ENCODE data around the gene RAB27A.

RAB27A gene

GRCh38 chr15:55230051-55230670, 59.5 kb downstream of the RAB27A start:
- no peak for DNase-seq (ENCODE audit: low read depth in 2 of 3, low spot score in 2 of 3)

GRCh38 chr15:55226127-55226526, 63.5 kb downstream of the RAB27A start:
- DNase-seq (ENCODE audit: low read depth in 2 of 3, low spot score in 2 of 3) = no peak

- no peak for DNase-seq (ENCODE audit: low read depth in 2 of 3, low spot score in 2 of 3)
These were observed 64.7 kb downstream of the RAB27A start for GRCh38 chr15:55224892-55225291.

GRCh38 chr15:55222588-55222987, 67.0 kb downstream of the RAB27A start:
- DNase-seq (ENCODE audit: low read depth in 2 of 3, low spot score in 2 of 3) = no peak

GRCh38 chr15:55221090-55222011, 68.3 kb downstream of the RAB27A start:
- peak in 1 of 3 experiments; percentile 30 for DNase-seq (ENCODE audit: low read depth in 2 of 3, low spot score in 2 of 3)

GRCh38 chr15:55220606-55221005, 69.0 kb downstream of the RAB27A start:
- DNase-seq (ENCODE audit: low read depth in 2 of 3, low spot score in 2 of 3) = no peak

- DNase-seq (ENCODE audit: low read depth in 2 of 3, low spot score in 2 of 3) = no peak
These were observed 71.6 kb downstream of the RAB27A start for GRCh38 chr15:55218056-55218455.

- no peak for DNase-seq (ENCODE audit: low read depth in 2 of 3, low spot score in 2 of 3)
These were observed 85.1 kb downstream of the RAB27A start for GRCh38 chr15:55204464-55204863.

GRCh38 chr15:55202206-55202605, 87.4 kb downstream of the RAB27A start:
- DNase-seq (ENCODE audit: low read depth in 2 of 3, low spot score in 2 of 3) = no peak

- no peak for DNase-seq (ENCODE audit: low read depth in 2 of 3, low spot score in 2 of 3)
These were observed 90.9 kb downstream of the RAB27A start for GRCh38 chr15:55198706-55199105.

- DNase-seq (ENCODE audit: low read depth in 2 of 3, low spot score in 2 of 3) = no peak
These were observed 91.9 kb downstream of the RAB27A start for GRCh38 chr15:55197719-55198118.

GRCh38 chr15:55197362-55197705, 92.3 kb downstream of the RAB27A start:
- DNase-seq (ENCODE audit: low read depth in 2 of 3, low spot score in 2 of 3) = no peak

GRCh38 chr15:55196458-55197361, 92.9 kb downstream of the RAB27A start, which contains the start of gene RSL24D1:
Gene RSL24D1 (minus strand): TSS chr15:55196941. CDS start chr15:55196890, 51 bp downstream.
- peak; percentile 71 to 91 (median 89) for DNase-seq (ENCODE audit: low read depth in 2 of 3, low spot score in 2 of 3)

GRCh38 chr15:55195996-55196395, 93.6 kb downstream of the RAB27A start:
- DNase-seq (ENCODE audit: low read depth in 2 of 3, low spot score in 2 of 3) = no peak

- no peak for DNase-seq (ENCODE audit: low read depth in 2 of 3, low spot score in 2 of 3)
These were observed 95.4 kb downstream of the RAB27A start for GRCh38 chr15:55194256-55194655.

- DNase-seq (ENCODE audit: low read depth in 2 of 3, low spot score in 2 of 3) = no peak
These were observed 103.3 kb downstream of the RAB27A start for GRCh38 chr15:55186331-55186730.

- no peak for DNase-seq (ENCODE audit: low read depth in 2 of 3, low spot score in 2 of 3)
These were observed 105.9 kb downstream of the RAB27A start for GRCh38 chr15:55183679-55184078.

GRCh38 chr15:55179141-55179540, 110.5 kb downstream of the RAB27A start:
- DNase-seq (ENCODE audit: low read depth in 2 of 3, low spot score in 2 of 3) = no peak

- no peak for DNase-seq (ENCODE audit: low read depth in 2 of 3, low spot score in 2 of 3)
These were observed 119.3 kb downstream of the RAB27A start for GRCh38 chr15:55170361-55170760.

- peak in 2 of 3 experiments; percentile 2 to 10 for DNase-seq (ENCODE audit: low read depth in 2 of 3, low spot score in 2 of 3)
These were observed 121.2 kb downstream of the RAB27A start for GRCh38 chr15:55168350-55168974.

GRCh38 chr15:55164284-55164683, 125.3 kb downstream of the RAB27A start:
- no peak for DNase-seq (ENCODE audit: low read depth in 2 of 3, low spot score in 2 of 3)

Measured in activated CD8-positive, alpha-beta memory T cell treated with anti-CD3 and anti-CD28 coated beads for 48 hours (primary cell).